ENCODE measurements around the gene MFAP3L.

The MFAP3L gene

GRCh38 chr4:170017252-170017651 lies 8.9 kb downstream of the MFAP3L start:
- DNase-seq: peak; percentile 3

- no peak for DNase-seq
These were observed 10.9 kb downstream of the MFAP3L start for GRCh38 chr4:170015285-170015684.

GRCh38 chr4:170014359-170015011 lies 11.7 kb downstream of the MFAP3L start:
- DNase-seq: no peak

- DNase-seq: no peak
These were observed 13.6 kb downstream of the MFAP3L start for GRCh38 chr4:170012629-170012958.

GRCh38 chr4:170011921-170012628 lies 14.1 kb downstream of the MFAP3L start:
- no peak for DNase-seq

GRCh38 chr4:170009291-170009690 lies 16.9 kb downstream of the MFAP3L start:
- peak; percentile 50 for DNase-seq

GRCh38 chr4:170008801-170009200 lies 17.4 kb downstream of the MFAP3L start:
- no peak for DNase-seq

- DNase-seq: peak; percentile 12
These were observed 17.8 kb downstream of the MFAP3L start for GRCh38 chr4:170008371-170008770.

- no peak for DNase-seq
These were observed 19.1 kb downstream of the MFAP3L start for GRCh38 chr4:170007113-170007512.

GRCh38 chr4:170005472-170005871 lies 20.7 kb downstream of the MFAP3L start:
- DNase-seq: peak; percentile 6

GRCh38 chr4:170004651-170005295 lies 21.4 kb downstream of the MFAP3L start:
- peak; percentile 37 for DNase-seq

- no peak for DNase-seq
These were observed 22.8 kb downstream of the MFAP3L start for GRCh38 chr4:170003071-170004070.

GRCh38 chr4:170001745-170002267 lies 24.4 kb downstream of the MFAP3L start:
- peak; percentile 46 for DNase-seq

- peak; percentile 34 for DNase-seq
These were observed 25.0 kb downstream of the MFAP3L start for GRCh38 chr4:170001011-170001744.

- DNase-seq: no peak
These were observed 26.3 kb downstream of the MFAP3L start for GRCh38 chr4:169999923-170000322.

GRCh38 chr4:169998981-169999380 lies 27.2 kb downstream of the MFAP3L start:
- peak; percentile 92 for DNase-seq

- DNase-seq: no peak
These were observed 29.6 kb downstream of the MFAP3L start for GRCh38 chr4:169996379-169997240.

GRCh38 chr4:169993531-169993930 lies 32.7 kb downstream of the MFAP3L start:
- DNase-seq: no peak

- no peak for DNase-seq
These were observed 37.9 kb downstream of the MFAP3L start for GRCh38 chr4:169988252-169988651.

GRCh38 chr4:169987327-169988228 lies 38.6 kb downstream of the MFAP3L start:
- DNase-seq: no peak

Measured in NCI-H82 (cell line).